Inflammatory macrophage treated with lipopolysaccharide for 4 hours (primary cell): ENCODE data around the gene HES5.
A peak's percentile ranks its signal among the peaks of the same experiment; 100 is the strongest.

Experiments used
- DNase-seq: peaks from one replicate; pipeline ENCODE4 v3.0.0-alpha.2; 2020

HES5 gene

DNA sequence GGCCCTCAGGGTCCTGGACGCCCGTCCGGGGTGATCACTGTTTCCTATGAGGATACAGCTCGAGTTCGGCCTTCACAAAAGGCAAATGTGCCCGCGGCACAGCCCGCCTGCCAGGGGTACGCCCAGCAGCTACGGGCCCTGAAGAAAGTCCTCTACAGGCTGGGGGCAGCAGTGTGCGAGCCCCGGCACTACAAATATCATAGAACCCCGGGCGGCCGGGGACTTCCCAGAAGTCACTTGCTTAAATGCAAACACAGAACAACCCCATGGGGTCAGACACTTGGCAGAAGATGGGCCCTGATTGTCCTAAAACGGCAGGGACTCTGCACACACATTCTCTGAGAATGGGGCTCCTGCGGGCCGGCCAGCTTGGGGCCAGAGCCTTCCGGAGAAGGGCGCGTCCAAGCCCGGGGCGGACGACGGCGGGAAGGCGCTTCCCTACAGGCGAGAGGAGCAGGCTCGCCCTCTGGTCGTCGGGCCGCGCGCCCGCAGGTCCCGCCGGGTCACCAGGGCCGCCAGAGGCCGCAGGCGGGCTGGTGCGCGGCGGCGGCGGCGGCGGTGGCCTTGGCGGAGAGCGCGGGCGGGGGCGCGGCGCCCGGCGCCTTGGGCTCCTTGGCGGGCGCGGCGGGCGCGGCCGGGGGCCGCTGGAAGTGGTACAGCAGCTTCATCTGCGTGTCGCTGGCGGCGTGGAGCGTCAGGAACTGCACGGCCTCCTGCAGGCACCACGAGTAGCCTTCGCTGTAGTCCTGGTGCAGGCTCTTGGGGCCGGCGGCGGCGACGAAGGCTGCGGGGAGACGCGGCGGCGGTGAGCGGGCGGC, 888 bp downstream of the HES5 start:
- peak; percentile 47 for DNase-seq

DNA sequence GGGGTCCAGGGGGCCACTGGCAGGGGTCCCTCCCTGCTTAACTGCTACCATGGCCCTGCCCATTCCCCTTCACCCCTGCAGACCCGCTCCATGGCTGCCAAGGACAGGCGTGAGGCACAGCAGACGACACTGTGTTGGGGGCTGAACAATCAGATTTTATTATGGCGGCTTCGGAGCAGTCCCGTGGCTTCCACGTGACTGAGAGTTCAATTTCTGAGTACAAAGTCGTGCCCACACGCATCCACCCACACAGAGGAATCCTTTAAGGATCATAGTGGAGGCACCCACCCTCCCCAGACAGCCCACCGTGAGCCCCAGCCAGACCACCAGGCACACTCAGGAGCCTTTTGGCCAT, 1.5 kb downstream of the HES5 start:
- no peak for DNase-seq

DNA sequence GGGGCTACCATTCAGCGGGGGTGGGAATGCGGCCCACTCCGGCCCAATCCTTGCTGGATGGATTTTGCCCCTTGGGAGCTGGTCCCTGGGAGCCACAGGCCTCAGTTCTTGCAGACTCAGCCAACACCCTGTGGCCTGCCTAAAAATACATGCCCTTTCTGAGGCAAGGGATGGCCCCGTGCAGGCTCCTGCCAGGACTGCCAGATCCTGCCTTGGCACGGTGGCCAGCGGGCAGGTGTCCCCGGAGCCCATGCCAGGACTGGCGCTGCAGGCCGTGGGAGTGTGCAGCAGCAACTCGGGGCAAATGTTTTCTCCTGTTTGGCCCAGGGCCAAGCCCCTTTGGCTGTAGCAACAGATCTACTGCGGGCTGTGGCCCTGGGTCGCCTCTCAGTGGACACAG, 2.0 kb downstream of the HES5 start:
- no peak for DNase-seq

DNA sequence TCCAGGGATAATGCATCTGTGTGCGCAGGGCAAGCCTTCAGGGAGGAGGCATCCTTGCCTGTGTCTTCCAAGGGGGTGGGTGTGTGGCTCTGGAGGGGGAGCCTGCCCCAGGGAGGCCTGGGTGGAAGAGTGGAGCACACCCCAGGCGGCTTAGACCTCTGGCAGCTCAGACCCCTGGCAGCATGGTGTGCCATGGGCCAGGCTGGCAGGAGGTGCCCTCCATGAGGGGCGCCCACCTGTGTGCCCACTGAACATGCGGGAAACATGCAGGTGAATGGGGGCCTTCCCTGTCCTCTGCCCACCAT, 2.6 kb downstream of the HES5 start:
- no peak for DNase-seq

DNA sequence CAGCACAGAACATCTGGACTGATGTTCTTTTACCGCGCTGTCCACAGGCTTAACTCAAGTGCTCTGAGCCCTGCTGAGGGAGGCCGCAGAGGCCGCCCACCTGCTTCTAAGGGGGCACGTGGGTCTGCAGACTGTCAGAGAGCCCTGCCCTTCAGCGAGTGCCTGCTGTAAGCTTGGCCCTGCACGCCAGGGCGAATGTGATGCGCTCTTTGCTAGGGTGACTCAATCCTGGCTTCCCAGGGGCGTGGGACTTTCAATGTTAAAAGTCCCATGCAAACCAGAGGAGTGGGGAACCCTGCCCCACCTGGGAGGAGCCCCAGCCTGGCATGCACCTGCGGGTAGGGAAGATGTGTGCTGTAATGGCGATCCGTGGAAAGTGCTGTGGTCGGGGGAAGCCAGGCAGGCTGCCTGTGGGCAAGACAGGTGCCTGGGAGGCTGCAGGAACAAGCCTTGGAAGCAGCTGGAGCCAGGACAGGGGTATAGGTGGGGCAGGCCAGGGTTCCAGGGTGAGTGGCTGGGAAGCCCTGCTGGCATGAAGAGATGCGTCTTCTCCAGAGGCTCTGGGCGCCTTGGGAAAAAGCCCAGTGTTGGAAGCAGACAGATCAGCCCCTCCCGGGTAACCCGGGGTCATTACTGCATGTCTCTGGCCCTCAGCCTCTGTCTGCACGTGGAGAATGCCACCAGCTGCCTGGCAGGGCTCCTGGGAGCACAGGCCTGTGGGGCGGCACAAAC, 3.1 kb downstream of the HES5 start:
- peak; percentile 39 for DNase-seq

DNA sequence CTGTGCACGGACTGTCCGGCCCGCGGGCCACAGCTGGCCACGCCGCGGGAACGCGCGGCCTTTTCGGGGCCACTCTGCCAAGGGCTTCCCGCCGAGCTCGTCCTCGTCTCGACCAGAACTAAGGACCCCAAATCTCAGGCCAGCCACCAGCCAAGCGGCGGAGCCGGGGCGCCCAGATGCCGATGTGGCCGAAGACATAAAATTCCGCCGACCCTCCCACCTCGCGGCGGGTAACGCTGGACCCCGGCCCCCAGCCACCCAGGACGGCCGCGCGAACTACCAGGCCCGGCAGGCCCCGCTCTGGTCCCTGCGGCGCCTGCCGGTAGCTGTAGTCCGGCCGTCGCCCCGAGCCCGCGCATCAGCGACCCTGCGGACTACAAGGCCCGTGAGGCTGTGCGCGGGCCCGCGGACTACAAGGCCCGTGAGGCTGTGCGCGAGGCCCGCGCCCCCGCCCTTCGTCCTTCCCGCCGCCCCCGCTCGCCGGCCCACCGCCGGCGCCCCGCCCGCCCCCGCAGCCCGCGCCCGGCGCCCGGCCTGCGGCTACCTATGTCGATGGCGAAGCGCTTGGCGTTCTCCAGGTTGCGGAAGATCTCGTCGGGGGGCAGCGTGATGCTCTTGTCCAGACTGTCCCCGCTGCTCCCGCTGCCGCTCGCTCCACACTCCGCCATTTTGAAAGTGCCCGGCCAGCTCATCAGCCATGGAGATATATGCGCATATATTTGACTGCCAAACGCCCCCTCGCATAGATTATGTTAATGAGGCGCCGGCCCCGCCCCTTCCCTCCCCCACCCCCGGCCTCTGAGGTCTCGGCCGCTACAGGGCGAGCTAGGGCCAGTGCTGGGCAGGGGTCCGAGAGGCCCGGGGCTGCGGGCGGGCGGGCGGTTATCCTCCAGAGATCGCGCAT, 3.9 kb downstream of the HES5 start, which contains the start of gene PANK4:
Gene PANK4, minus strand, starts transcription at position 677 of the 904 bp plus-strand sequence. Its CDS starts 9 bp downstream, at position 668.
- peak; percentile 96 for DNase-seq

DNA sequence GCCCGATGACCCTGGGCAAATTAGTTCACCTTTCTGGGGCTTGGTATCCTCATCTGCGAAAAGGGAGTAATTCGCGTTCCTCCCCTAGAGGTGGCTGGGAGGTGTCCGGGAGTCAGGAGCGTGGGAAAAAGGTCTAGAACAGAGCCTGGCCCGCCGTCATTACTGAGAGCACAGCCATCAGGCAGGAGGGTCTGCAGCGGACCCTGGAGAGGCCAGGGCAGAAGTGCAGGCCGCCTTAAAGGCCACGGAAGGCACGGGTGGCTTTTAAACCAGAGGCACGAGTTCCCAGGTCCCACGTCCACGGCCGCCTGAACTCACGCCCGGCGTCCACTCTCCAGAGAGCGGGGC, 4.5 kb downstream of the HES5 start:
- DNase-seq = no peak

DNA sequence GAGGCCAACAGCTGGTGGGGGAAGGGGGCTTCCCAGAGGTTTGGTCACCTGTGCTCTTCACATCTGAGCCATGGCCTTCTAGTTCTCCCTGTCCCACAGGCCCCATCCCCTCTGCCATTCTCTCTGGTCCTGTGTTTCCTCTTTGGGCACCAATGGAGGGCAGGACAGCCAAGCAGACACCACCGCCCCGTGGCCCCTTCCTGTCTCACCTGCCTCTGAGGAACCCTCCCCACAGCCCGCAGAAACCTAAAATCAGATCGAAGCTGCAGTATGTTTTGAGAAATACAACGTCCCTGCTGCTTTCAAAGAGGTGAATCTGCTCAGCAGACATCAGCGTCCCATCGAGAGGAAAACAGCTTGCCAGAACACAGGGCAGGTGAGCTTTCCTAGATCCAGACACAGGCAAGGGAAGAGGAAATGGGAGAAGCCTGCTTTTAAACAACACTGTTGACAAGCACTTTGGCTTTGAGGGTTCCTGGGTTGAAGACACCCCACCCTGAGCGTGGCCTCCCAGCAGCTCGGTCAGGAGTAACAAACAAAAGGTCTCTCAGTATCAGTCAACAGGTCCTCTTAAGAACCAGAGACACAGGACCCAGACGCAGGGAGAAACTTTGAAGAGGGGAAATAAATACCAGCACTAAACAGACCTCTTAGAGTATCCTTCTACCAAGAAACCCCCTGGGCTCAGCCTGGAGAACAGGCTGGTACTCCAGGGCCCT, 6.0 kb downstream of the HES5 start:
- no peak for DNase-seq

DNA sequence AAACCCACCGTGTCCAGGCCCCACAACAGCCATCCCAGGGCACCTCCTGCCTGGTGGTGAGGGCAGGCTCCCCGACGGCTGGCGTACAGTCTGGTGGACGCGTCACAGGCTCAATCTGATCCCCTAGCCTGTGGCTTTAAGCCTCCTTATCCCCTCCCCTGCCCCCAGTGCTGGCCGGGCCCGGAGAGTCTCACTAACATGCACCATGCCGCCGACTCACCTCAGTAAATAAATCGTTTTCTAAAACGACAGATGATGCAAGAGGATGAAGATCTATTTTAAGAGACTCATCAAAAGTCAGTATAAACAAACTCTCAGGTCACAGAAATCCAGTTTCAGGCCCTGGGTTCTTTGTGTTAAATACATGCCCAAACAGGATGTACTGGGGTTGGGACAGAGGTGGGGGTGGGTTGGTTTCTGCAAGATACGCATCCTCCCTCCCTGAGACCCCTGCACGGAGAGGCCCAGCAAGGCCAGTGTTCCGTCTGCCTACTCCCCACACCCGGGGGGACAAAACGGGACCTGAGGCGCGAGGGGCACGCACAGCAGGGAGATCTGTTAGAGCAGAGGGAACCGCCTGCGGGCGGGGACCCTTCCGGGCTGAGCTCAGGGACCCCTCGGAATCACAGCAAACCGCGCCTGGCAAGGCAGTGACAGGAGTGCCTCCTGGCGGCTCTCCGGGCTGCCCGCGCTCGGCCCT, 6.7 kb downstream of the HES5 start:
- no peak for DNase-seq

DNA sequence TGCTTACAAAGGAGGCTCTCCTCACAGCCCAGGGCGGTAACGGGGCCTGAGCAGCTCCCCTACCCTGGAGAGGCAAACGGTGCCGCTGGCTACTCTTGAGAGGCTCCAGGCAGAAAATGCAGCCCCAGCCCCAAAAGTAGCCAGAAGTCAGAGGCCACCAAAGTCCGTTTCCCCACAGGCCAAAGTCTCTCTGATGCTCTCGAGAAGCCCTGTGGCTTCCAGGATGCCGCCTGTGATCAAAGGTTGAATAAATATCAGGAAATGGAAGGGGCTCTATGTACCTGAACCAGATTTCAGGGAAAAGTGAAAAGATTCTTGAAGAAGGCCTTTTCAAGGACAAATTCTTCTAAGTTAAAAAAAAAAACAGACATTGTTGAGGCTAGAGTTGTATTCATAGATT, 7.8 kb downstream of the HES5 start:
- no peak for DNase-seq

DNA sequence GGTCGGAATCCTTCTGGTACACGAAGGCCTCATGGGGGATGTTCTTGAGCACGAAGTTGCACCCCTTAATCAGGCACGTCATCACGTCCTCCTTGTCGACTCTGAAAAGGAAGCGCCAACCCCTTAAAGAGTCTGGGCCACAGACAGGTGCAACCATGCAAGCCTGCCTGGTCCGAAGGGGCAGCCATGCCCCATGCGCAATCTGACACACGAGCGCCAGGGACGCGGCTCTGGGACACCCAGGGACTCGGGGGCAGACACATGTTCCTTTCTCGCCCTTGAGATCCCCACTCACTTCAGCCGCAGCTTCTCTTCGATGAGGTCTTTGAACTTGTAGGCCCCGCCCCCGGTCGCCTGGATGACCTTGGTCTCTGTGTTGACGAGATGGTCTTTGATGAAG, 9.3 kb downstream of the HES5 start:
- no peak for DNase-seq

DNA sequence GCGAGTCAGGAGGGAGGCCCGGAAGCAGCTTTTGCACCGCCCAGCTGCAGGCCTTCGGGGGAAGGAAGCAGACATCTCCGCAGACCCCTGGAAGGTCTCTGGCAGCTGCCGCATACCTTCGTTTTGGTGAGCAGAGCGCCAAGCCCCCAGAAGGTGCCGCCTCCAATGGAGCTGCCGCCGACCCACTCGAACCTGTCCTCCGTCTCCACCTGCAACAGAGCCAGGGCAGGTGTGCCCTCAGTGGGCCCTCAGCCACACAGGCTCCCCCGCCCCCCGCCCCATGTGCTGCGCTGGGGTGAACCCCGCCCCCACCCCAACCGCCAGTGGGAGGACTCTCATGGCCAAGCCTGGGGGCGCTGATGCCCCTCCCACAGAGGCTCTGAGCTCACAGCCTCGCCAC, 9.9 kb downstream of the HES5 start:
- no peak for DNase-seq

DNA sequence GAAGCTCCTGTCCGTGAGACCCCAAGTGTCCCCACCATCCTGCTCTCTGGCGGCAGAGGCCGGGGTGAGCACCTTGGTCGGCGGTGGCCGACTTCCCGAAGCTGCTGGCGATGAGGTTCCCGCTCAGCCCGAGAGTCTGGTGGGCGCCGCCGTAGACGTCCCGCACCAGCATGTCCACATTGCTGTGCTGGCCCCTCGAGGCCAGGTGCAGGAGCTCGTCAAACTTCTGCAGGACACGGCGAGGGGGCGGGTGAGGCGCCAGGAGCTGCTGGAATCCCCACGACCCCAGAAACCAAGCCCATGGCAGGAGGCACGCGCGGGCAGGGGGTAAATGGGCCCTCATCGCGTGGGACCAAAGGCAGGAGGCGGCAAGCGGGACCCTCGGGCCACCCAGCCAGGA, 10.3 kb downstream of the HES5 start:
- DNase-seq = no peak

DNA sequence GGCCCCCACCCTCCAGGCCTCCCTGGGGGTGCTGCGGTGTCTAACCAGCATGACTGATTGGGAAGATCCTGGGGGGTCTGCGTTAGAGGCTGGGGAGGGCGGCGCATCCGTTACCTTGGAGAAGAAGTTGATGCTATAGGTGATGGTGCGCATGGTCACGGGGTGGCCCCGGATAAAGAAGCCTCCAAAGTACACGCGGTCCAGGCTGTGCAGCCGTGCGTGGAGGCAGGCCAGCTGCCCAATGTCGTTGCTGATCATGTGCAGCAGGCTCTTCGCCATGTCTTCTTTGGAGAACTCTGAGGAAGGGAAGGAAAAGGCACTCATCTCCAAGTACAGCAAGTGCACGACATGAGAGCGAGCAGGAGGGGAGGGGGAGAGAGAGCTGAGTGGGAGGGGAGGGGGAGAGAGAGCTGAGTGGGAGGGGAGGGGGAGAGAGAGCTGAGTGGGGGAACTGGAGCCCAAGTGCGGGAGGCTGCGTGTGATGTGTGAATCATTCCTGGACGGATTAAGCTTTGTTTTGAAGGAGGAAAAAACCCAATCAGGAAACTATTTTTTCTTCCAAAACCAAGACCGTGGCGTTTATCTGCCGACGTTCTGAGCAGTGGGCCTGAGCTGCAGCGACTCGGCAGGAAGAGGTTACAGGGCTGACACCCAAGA, 10.9 kb downstream of the HES5 start:
- DNase-seq = no peak

DNA sequence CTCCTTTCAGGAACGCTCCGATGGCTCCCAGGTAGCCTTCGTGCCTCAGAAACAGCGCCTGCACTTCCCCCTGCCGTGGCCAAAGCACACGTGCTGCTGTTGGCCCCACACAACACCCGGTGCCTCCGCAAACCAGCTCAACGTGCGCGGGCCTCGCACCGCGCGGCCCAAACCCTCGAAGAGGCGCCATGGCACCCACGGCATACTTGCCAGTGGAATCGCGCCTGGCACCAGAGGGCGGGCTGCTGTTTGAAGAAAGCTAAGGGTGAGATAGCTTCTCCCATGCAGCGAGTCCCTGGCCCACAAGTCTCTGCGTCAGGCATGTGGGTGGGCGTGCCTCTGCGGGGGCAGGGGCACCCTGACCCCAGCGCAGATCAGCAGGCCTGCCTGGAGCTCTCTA, 11.5 kb downstream of the HES5 start:
- DNase-seq = no peak

DNA sequence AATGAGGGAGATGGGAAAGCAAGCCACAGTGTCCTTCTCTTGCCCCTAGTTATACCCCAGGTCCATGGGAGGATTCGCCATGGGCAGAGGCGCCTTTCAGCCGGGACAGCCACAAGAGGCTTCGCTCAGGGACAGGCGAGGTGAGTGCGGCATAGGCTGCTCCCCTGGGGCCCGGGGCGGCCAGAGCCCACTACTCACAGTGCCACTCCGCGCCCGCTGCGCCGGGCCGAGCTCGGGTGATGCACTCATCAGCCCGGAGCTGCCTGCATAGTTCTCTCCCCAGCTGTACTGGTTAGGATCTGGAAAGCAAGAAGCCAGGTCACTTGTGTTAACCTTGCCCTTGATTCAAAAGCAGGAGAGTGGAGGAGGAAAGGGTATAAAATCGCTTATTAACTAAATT, 12.1 kb downstream of the HES5 start:
- DNase-seq = no peak

DNA sequence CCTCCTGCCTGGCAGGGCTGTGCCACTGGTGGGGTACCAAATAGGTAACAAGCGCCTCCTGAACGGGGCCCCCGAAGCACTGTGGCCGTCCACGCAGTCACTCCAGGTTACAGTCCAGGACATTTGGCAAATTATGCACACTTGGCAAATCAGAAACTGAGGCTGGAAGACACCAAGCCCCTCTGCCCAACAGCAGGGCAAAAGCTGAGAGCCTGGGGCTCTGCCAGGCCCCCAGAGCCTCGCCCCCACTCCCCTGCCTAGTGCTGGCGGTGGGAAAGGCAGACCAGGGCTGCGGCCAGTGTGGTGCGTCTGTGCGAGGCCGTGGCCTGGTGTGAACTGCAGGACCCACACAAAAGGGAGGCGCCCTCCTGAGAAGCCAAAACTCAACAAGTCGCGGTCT, 13.1 kb downstream of the HES5 start:
- no peak for DNase-seq

DNA sequence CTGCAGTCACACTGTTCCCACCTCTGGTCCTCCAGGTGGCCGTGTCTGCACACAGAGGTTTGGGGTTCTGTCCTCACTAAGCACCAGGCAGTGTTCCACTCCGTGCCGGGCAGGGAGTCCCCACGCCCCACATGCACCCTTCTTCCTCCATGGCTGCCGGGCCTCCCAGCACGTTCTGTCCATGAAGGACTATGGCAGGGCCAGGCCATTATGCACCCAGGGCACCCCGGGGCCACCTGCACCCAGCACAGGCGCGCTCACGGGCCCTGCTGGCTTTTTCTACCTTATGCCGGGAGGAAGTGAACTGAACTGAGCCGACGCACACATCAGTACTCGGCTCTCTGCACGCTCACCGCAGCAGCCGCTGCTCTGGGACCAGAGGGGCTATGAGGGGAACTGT, 13.9 kb downstream of the HES5 start:
- DNase-seq = no peak

DNA sequence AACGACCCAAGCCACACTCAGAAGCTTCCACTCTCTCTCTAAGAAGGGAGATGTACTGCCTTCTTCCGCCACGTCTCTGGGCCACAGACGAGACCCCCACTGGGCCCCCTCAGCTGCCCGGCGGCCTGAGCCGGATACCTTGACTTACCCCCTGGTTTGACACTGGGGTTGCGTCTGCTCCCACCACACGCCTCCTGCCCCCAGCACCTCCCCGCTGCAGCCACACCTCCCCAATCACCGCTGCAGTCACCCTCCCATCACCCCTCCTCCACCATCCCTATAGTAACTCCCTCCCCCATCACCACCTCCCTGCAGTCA, 14.3 kb downstream of the HES5 start:
- no peak for DNase-seq

DNA sequence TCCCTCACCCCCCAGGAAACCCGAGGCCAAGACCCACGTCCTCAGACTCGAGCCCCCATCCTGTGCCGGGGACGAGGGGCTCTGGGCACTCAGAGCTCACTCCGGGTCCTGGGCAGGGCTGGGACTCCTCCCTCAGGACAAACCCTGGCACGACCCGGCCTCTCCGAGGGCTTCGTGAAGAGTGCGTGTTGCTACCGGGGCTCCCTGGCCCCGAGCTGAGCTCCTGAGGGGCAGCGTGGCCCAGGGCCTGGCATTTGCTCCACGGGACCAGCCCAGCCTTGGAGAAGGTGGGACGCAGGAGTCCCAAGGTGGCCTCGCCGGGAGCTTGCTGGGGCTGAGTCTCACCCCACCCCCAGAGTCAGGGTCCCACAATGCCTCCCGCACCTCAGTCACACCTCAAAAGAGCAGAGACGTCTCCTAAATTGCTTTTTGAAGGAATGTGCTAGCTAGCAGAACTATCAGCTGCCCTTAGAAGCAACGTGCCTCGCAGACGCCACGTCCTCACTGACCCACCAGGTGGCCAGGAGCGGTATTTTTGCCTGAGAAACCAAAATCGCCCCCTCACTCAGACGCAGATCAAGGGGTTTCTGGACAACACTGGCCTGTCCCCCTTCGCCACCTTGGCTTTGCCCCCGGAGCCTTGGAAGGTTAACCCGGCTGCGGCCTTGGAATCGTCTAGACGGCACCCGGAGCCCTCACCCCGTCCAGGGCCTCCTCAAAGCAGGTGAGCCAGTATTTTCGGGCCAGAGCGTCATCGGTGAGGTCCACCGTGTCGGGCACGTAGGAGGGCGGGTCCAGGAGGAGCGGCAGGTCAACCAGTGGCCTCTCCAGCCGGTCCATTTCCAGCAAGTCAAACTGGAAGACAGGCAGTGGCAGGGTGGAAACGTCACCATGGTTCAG, 14.9 kb downstream of the HES5 start:
- no peak for DNase-seq
